ENCODE results near the gene FADS6.

FADS6 gene

DNA sequence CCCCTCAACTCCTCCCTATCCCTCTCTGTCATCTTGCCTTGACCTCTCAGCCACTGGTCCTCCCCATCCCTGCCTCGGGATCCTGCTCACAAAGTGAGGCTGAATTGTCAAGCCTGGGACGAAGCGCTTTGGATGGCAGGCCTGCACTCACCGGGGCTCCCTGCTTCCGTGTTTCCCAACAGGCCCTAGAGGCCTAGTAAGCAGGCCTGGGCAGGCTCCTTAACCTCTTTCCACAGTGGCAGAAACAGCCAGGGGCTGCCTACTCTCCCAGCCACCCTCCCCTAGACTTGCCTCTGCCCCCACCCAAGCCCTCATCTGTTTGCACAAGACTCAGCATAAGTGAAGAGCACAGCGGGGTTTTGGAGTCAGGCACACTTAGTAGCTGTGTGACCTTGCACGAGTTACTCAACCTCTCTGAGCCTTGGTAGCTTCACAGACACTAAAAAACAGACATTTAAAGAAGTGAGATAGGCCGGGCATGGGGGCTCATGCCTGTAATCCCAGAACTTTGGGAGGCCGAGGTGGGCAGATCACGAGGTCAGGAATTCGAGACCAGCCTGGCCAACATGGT is 5.0 kb upstream of the FADS6 start:
- no peak overlapping the region for H3K4me3 ChIP-seq (ENCODE audit: low read length)
- DNase-seq (ENCODE audit: low read depth): no peak
- TF ChIP-seq, protein P1, sequence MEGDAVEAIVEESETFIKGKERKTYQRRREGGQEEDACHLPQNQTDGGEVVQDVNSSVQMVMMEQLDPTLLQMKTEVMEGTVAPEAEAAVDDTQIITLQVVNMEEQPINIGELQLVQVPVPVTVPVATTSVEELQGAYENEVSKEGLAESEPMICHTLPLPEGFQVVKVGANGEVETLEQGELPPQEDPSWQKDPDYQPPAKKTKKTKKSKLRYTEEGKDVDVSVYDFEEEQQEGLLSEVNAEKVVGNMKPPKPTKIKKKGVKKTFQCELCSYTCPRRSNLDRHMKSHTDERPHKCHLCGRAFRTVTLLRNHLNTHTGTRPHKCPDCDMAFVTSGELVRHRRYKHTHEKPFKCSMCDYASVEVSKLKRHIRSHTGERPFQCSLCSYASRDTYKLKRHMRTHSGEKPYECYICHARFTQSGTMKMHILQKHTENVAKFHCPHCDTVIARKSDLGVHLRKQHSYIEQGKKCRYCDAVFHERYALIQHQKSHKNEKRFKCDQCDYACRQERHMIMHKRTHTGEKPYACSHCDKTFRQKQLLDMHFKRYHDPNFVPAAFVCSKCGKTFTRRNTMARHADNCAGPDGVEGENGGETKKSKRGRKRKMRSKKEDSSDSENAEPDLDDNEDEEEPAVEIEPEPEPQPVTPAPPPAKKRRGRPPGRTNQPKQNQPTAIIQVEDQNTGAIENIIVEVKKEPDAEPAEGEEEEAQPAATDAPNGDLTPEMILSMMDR (conservative IDR thresholded peaks at IDR 0.05; ENCODE audit: low read length): no peak

DNA sequence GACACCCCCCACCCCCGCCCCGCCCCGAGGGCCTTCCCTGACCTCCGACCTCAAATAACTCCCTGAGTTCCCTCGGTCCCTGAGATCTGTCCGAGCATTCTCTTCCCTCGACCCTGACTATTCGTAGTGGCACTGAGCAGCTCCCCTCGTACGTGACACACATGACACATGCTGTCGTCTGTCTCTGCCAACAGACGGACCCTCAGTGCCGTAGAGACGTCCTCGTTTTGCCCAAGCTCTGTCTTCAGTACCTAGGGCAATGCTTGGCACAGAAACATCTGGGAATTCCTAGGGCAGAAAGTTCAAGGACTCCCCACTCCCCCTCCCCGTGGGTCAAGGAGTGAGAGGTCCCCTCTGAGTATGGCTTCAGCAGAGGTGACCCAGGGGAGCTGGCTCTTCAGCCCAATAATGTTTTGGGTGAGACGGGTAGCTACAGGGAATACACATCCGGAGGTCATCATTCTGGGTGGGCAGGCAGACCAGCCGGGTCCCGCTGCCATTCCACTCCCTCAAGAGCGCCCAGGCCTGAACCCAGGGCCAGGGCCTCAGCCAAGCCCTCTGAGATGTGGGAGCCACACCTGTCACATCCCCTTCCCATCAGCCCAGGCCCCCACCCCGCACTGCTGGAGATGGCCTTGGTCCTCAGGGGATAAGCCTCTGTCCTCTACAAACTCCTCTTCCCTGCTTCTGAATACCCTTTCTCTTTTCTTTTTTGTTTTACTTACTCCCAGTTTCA is 671 bp upstream of the FADS6 start:
- TF ChIP-seq, protein P1 (conservative IDR thresholded peaks at IDR 0.05; ENCODE audit: low read length): no peak
- no peak for DNase-seq (ENCODE audit: low read depth)
- no peak overlapping the region for H3K4me3 ChIP-seq (ENCODE audit: low read length)

- TF ChIP-seq, protein P1 (conservative IDR thresholded peaks at IDR 0.05; ENCODE audit: low read length): no peak
- H3K4me3 ChIP-seq (ENCODE audit: low read length): no peak overlapping the region
- no peak for DNase-seq (ENCODE audit: low read depth)
Measured at GRCh38 chr17:74892013-74892841, 1.2 kb downstream of the FADS6 start.

- TF ChIP-seq, protein P1 (conservative IDR thresholded peaks at IDR 0.05; ENCODE audit: low read length): no peak
- no peak for DNase-seq (ENCODE audit: low read depth)
- H3K4me3 ChIP-seq (ENCODE audit: low read length): no peak overlapping the region
Measured at GRCh38 chr17:74890554-74890953, 2.9 kb downstream of the FADS6 start.

DNA sequence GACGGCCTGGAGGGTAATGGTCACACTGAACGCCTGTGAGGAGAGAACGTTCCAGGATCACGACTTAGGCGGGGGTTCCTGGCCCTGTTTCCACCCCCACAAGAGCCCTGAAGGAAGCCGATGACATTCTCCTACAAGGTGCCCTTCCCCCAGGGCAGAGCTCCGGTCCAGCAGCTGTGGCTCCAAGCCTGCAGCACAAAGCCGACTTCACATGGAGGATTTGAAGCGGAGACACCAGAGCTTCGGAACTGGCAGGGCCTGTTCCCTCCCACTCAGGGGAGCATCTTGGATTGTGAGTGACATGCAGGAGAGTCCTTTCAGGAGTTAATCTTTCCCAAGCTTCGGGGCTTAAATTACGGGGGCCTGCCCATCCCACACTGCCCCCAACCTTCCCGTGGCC is 5.0 kb downstream of the FADS6 start:
- DNase-seq (ENCODE audit: low read depth): no peak
- no peak overlapping the region for H3K4me3 ChIP-seq (ENCODE audit: low read length)
- TF ChIP-seq, protein P1 (conservative IDR thresholded peaks at IDR 0.05; ENCODE audit: low read length): no peak

- TF ChIP-seq, protein P1 (conservative IDR thresholded peaks at IDR 0.05; ENCODE audit: low read length): no peak
- DNase-seq (ENCODE audit: low read depth): no peak
- H3K4me3 ChIP-seq (ENCODE audit: low read length): no peak overlapping the region
Measured at GRCh38 chr17:74883241-74883745, 10.1 kb downstream of the FADS6 start.
